GM18909 (cell line): Measurements from ENCODE around the gene ZNF92.
"Not testable (repeated sequence)": the region's sequence is repeated elsewhere in the genome, so short reads cannot be mapped to it uniquely, and the experiment has no call there.

ENCODE experiments used
- ATAC-seq: cut with Tn5 transposase; IDR thresholded peaks from one replicate; pipeline ENCODE4 v1.9.1; 2021; ENCODE audit warnings: mild to moderate bottlenecking; ENCODE audit not compliant: unreplicated experiment, poor library complexity

The ZNF92 gene

DNA sequence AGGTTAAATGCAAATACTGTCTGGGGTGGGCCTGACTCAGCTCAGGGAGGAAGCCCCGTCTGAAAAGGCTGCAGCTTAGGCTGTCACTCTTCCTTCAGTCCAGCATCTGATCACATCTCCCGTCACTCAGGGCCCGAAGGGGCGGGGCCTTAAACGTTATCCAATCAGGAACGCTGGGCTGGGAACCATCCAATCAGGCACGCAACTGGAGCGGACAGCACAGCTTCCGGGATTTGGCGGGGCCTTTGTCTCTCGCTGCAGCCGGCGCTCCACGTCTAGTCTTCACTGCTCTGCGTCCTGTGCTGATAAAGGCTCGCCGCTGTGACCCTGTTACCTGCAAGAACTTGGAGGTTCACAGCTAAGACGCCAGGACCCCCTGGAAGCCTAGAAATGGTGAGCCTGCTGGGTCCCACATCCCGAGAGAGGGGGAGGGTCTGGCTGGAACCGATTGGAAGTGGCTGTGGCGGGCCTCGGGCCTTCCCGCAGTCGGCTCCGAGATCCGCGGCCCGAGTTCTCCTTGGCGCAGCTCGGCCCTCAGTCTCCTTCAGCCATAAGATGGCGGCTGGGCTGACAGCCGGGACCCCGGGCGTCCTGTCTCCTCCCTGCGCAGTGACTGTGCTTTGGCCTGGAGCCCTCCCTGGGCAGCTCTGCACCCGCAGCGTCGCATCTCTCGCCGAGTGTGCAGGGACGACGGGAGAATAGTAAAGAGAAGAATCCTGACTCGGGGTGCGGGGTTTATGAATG, at the start of gene ZNF92:
Gene ZNF92, plus strand, starts transcription at position 248 of the 744 bp plus-strand sequence. Its CDS starts 143 bp downstream, at position 391.
- ATAC-seq: peak; percentile 99

DNA sequence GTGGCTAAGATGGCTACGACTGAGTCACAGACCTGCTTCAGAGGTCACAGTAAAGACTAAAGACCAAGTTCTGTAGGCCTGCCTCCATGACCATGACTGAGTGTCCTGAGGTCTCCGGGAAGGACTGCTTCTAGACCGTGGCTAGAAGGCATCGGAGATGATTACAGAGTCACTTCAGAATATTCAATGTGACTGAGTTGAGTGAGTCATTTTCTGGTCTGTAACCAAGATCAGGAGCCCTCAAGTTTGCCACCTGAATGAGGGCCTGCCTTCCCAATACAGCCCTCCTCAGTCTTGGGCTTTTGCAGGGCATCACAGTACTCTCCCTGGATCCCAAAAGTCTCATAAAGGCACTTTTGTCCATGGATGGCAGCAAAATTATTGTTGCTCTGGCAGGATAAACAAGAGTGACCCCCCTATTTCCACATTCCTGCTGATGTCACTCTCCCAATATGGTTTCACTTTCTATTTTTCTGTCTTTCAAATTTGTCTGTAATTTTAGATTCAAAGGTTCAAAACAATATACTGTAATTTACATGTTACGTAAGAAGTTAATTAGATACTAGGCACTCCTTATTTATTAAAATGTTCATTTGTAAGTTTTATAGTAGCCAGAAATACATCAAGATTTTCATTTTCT, 47.7 kb upstream of the ZNF92 start:
- no peak for ATAC-seq

DNA sequence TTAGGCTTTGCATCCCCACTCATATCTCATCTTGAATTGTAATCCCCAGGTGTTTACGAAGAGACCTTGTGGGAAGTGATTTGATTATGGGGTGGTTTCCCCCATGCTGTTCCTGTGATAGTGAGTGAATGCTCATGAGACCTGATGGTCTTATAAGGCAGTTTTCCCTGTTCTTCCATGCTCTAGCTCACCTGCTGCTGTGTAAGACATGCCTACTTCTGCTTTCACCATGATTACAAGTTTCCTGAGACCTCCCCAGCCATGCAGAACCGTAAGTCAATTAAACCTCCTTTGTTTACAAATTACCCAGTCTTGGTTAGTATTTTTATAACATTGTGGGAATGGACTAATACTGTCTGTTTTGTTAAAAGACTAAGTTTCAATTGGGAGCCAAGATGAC, 35.3 kb upstream of the ZNF92 start:
- no peak for ATAC-seq

DNA sequence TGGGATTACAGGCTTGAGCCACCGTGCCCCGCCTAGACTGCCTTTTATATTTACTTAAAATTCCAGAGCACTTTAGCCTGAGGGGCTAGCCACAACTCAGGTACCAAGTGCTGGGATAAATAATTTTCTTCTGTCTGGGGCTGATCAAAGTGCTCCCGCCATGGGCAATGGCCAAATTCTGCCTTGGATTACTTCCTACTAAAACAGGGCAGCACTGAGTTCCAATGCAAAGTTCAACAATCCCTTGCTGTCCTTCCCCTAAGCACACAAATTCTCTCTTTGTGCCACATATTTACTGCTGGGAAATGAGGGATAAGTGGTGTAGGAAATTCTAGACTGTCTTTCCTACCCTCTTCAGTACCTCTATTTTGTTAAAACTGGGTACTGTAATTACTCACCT, 34.4 kb upstream of the ZNF92 start:
- ATAC-seq: no peak

DNA sequence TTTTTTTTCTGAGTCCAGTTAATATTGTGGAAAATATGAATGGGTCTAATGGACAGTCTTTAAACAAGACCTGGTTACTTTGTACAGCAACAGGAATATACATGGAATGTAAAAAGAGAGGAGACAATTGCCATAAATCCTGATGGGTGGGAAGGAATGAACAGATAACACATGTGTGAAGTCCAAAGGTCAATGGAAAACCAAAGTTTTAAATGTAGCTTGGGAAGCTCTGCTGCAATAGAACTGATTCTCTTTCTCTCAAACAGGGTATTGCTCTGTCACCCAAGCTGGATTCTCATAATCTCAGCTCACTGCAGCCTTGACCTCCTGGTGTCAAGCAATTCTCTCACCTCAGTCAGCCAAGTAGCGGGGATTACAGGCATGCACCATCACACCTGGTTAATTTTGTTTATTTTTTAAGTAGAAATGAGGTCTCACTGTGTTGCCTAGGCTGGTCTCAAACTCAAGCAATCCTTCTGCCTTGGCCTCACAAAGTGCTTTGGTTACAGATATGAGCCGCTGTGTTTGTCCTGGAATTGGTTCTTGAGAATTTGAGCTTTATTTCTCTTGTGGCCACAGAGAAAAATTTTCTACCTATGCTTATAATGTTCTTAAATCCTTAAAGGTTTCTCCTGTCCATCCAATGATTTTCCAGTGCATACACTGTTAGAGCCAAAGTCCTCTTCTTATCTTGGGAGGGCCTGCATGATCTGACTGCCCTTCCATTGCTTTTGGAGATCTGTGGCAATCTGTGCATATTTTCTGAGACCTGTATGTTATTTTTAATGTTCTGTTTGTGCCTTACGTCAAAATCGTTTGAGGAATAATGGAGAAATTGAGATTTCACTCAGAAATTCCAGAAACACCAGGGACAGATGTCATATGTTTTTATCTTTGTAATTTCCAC, 30.7 kb upstream of the ZNF92 start:
- no peak for ATAC-seq

DNA sequence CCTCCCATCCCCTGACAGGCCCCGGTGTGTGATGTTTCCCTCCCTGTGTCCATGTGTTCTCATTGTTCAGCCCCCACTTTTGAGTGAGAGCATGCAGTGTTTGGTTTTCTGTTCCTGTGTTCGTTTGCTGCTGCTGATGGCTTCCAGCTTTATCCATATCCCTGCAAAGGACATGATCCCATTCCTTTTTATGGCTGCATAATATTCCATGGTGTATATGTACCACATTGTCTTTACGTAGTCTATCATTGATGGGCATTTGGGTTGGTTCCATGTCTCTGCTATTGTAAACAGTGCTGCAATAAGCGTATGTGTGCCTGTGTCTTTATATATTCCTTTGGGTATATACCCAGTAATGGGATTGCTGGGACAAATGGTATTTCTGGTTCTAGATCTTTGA, 29.1 kb upstream of the ZNF92 start:
- ATAC-seq: not testable (repeated sequence)

DNA sequence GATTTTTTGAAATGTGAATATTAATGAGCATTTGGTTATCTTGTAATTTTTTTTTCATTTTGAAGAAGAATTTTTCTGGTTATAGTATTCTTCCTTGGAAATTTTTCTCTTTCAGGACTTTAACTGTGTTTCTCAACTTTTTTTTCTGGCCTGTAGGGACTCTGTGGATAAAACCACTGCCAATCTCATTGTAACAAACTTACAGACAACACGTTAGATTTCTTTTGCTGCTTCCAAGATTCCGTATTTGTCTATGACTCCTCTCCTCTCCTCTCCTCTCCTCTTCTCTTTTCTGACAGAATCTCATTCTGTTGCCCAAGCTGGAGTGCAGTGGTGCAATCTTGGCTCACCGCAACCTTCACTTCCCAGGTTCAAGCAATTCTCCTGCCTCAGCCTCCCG, 19.4 kb upstream of the ZNF92 start:
- ATAC-seq: no peak

DNA sequence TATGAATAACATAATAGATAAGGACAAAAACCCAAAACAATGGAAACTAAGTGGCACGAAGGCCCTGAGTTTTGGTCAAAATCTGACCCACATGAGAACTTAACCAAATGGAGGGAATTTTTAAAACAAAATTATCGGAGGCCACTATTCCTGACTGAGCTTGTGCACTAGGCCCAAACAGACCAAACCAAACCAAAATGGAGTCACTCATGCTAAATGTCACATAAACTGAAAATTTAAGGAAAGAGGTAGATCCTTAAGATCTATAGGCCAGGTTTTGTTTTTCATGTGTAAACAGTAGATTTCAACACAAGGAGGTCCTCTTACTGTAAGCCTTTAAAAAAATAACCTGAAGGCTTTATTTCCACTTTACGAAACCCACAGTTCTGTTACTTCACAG, 3.8 kb upstream of the ZNF92 start:
- no peak for ATAC-seq

DNA sequence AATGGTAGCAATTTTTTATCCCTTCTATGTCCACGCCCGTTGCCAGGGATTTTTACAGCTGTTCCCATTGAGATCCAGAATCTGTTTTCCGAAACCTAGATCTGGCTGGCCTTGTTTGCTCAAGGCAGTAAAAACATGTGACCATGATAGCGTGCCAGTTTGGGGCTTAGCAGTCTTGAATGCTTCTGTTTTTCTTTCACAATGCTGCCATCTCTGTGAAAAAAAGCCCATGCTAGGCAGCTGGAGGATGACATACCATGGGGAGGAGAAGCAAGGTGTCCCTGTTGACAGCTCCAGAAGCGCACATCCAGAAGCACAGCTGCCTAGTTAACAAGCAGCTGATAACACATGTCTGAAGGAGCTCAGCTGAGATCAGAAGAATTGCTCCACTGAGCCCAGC, 2.2 kb upstream of the ZNF92 start:
- no peak for ATAC-seq

DNA sequence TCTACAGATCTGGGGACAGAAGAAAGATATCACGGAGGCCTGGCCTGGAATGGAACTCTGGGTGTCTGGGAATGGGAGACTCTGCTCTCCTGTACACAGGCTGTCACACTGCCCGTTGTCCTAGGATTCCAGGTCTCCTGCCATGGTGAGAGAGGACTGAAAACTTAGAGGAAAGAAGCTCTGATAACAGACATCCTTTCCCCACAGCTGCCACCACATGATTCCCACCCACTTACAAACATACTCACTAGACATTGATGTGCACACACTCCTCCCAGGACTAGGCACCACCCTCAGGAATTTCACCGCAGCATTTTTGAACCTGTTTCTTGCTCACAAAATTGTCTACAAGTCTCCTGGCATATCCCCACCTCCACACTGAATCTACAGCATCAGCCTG, 5.7 kb downstream of the ZNF92 start:
- no peak for ATAC-seq

DNA sequence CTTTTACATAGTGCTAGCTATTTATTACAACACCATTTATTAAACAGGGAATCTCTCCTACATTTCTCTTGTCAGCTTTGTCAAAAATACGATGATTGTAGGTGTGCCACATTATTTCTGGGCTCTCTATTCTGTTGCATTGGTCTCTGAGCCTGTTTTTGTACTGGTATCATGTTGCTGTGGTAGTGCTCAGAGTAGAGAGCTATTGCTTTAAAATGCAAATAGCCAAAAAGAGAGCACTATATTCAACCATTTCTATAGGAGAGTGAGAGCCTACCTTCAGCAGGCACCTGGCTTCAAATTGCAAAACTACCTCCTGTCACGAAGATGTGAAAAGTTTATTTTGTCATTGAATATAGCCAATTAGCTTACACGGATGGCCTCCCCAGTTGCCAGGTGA, 8.1 kb downstream of the ZNF92 start:
- no peak for ATAC-seq

DNA sequence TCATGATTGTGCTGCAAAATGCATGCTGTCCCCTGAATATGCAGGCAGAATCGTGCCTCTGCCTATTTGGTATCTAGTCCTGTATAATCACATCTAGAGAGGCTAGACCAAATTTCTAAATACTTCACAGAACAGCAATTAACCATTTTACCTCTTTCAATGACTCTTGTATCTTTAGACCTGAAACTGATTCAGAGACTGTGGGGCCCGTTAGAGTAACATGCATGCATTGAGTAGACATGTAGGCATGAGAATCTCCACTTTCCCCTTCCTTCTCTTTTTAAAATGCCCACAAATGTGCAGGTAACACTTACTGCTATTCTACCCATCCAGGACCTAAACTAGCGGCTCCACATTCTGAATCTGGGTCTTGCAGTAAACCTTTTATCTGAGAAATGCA, 8.8 kb downstream of the ZNF92 start:
- ATAC-seq: no peak

DNA sequence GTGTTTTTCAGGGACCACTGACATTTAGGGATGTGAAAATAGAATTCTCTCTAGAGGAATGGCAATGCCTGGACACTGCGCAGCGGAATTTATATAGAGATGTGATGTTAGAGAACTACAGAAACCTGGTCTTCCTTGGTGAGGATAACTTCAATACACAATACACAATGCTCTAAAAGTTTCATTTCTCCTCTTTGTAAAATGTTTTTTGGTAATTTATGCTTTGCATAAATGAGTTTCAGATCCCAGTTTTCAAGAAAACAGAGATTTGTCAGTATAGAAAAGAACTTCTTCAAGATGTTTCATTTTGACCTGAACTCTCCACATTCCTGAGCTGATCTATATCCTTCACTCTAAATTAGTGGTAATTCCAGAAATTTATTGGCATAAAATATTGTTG, 14.2 kb downstream of the ZNF92 start:
- ATAC-seq: no peak

DNA sequence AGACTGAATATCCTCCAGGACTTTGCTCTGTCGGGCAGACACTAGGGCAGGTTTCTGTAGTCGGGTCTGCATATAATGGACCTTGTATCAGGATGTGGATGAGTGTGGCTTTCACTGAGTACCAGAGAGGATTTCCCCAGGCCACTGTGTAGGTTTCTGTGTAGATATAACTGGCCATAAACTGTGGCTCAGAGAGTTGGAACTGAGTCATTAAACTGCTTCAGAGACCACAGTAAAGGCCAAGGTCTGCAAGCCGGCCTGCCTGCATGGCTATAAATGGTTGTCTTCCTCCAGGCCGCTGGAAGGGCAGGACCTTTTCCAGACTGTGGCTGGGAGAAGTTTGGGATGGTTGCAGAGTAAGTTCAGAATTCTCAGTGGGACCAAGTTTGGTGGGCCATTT, 16.9 kb downstream of the ZNF92 start:
- peak; percentile 96 for ATAC-seq

DNA sequence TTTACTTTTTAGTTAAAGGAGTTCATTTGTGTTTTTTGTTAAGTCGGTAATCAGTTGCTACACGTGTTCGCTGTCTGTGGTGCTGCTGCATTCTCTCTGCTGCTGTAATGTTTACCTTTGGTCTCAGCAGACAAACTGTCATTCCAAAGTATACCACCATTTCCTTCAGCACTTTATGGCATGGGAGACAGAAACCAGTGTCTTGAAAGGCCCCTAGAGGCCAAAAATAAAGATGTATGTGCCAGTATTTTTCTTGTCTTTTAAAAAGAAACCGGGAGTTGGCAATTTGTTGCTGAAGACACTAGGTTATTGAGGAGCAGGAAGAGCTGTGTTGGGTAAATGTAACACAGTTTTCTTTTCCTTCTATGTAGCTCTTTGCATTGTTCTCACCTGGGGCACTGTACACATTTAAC, 24.1 kb downstream of the ZNF92 start:
- no peak for ATAC-seq

DNA sequence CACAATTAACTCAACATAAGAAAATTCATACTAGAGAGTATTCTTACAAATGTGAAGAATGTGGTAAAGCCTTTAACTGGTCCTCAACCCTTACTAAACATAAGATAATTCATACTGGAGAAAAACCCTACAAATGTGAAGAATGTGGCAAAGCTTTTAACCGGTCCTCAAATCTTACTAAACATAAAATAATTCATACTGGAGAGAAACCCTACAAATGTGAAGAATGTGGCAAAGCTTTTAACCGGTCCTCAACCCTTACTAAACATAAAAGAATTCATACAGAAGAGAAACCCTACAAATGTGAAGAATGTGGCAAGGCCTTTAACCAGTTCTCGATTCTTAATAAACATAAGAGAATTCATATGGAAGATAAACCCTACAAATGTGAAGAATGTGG, 25.0 kb downstream of the ZNF92 start:
- not testable (repeated sequence) for ATAC-seq

DNA sequence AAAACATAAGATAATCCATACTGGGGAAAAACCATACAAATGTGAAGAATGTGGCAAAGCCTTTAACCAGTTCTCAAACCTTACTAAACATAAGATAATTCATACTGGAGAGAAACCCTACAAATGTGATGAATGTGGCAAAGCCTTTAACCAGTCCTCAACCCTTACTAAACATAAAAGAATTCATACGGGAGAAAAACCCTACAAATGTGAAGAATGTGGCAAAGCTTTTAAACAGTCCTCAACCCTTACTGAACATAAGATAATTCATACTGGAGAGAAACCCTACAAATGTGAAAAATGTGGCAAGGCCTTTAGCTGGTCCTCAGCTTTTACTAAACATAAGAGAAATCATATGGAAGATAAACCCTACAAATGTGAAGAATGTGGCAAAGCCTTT, 25.4 kb downstream of the ZNF92 start:
- not testable (repeated sequence) for ATAC-seq

DNA sequence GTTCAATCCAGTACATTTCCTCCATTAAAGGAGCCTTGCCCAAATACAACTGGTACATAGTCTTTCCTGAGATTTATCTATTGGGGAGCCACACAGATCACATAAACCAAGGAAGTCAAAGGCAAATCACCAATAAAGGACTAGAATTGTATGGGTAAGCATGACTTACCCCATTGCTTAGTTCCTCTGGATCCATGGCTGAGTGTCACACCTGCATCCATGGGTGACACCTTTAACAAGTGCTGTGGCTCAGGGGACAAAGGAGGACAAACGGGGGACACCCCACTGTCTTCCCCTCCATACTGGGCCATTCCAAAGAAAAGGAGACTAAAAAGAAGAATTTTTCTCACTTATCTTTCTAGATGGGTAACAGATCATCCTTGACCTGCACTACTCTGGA, 30.4 kb downstream of the ZNF92 start:
- no peak for ATAC-seq

DNA sequence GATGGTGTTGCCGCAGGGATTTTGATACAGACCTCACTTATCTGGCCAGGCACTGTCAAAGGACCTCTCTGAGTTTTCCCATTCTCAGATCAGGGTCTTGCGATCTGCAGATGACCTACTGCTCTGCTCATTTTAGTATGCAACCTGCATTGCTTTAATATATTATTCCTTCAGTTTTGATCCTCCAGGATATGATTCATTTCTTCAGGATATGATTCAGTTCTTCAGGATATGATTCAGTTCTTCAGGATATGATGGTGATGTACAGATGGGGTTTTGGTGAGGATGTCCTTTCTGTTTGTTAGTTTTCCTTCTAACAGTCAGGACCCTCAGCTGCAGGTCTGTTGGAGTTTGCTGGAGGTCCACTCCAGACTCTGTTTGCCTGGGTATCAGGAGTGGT, 33.1 kb downstream of the ZNF92 start:
- not testable (repeated sequence) for ATAC-seq

DNA sequence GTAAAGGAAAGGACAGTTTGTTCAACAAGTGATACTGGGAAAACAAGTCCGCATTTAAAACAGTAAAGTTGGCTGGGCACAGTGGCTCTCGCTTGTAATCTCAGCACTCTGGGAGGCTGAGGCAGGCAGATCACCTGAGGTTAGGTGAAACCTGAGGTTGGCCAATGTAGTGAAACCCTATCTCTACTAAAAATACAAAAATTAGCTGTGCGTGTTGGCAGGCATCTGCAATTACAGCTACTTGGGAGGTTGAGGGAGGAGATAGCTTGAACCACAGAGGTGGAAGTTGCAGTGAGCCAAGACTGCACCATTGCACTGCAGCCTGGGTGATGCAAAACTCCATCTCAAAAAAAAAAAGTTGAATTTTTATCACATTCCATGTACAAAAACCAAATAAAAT, 35.7 kb downstream of the ZNF92 start:
- no peak for ATAC-seq

DNA sequence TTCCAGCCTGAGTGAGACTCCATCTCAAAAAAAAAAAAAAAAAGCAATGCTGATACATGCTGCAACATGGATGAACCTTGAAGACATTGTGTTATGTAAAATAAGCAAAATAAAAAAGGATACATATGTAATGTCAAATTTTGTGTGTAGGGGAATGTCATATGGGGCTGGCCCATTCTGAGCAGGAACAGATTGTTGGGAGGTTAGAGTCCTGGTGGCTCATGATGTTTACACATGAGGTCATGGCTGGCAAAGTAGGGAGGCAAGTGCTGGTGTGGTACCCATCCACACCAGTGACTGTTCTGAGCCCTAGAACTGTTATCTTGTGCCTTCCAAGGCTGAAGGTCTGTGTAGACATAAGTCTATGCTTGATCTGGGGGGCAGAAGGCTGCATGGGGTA, 37.6 kb downstream of the ZNF92 start:
- no peak for ATAC-seq
